Activated naive CD8-positive, alpha-beta T cell treated with anti-CD3 and anti-CD28 coated beads, Interleukin-2, amount 50 U/mL, for 24 hours (primary cell): ENCODE data around the gene SLC25A41.
"Not testable (repeated sequence)": the region's sequence is repeated elsewhere in the genome, so short reads cannot be mapped to it uniquely, and the experiment has no call there.

ENCODE experiments used
- ATAC-seq: fragments of 150-1000 bp; cut with Tn5 transposase; one replicate; pipeline ENCODE4 v1.10.0; 2021
- DNase-seq: peaks from one replicate; pipeline ENCODE4 v3.0.0; 2021
- H3K27ac Mint-ChIP-seq: one replicate; pipeline ENCODE4 v1.8.0; 2021; ENCODE audit warnings: mild to moderate bottlenecking, mixed read lengths
- H3K27me3 Mint-ChIP-seq: one replicate; pipeline ENCODE4 v1.8.0; 2021; ENCODE audit warnings: mixed read lengths
- H3K36me3 Mint-ChIP-seq: one replicate; pipeline ENCODE4 v1.8.0; 2021; ENCODE audit warnings: low read depth, mixed read lengths
- H3K4me1 Mint-ChIP-seq: one replicate; pipeline ENCODE4 v1.8.0; 2021; ENCODE audit warnings: mixed read lengths
- H3K4me3 Mint-ChIP-seq: one replicate; pipeline ENCODE4 v1.8.0; 2021; ENCODE audit warnings: mild to moderate bottlenecking, moderate library complexity, mixed read lengths
- H3K9me3 Mint-ChIP-seq: one replicate; pipeline ENCODE4 v1.8.0; 2021; ENCODE audit warnings: mixed read lengths

SLC25A41 gene

GRCh38 chr19:6452223-6452614 lies 18.7 kb upstream of the SLC25A41 start:
- no peak for DNase-seq
- ATAC-seq = no peak
- peaks cover 18% of the 10 kb centered on the region for H3K36me3 Mint-ChIP-seq
- H3K27me3 Mint-ChIP-seq = no peaks in the 10 kb centered on the region
- no peak overlapping the region for H3K27ac Mint-ChIP-seq
- no peak overlapping the region for H3K4me3 Mint-ChIP-seq
- H3K4me1 Mint-ChIP-seq = no peaks in the 10 kb centered on the region
- H3K9me3 Mint-ChIP-seq = peaks cover 12% of the 10 kb centered on the region

- Mint-ChIP-seq H3K4me3 (no peak overlapping the region), H3K27me3 (no peaks in the 10 kb centered on the region), H3K27ac (no peak overlapping the region), H3K36me3 (peaks cover 18% of the 10 kb centered on the region), H3K9me3 (peaks cover 12% of the 10 kb centered on the region), H3K4me1 (no peaks in the 10 kb centered on the region)
- DNase-seq = no peak
- no peak for ATAC-seq
These were observed 18.1 kb upstream of the SLC25A41 start for GRCh38 chr19:6451583-6452222.

GRCh38 chr19:6450166-6450565 lies 16.6 kb upstream of the SLC25A41 start:
- H3K27ac Mint-ChIP-seq = no peak overlapping the region
- H3K27me3 Mint-ChIP-seq = no peaks in the 10 kb centered on the region
- H3K36me3 Mint-ChIP-seq = peaks cover 15% of the 10 kb centered on the region
- H3K4me1 Mint-ChIP-seq = no peaks in the 10 kb centered on the region
- DNase-seq (no peak), ATAC-seq (no peak)
- peaks cover 10% of the 10 kb centered on the region for H3K9me3 Mint-ChIP-seq
- H3K4me3 Mint-ChIP-seq = no peak overlapping the region

GRCh38 chr19:6448045-6448444 lies 14.5 kb upstream of the SLC25A41 start:
- Mint-ChIP-seq H3K9me3 (no peaks in the 10 kb centered on the region), H3K27me3 (no peaks in the 10 kb centered on the region), H3K4me1 (no peaks in the 10 kb centered on the region), H3K27ac (no peak overlapping the region), H3K4me3 (no peak overlapping the region), H3K36me3 (peaks cover 3% of the 10 kb centered on the region)
- DNase-seq = no peak
- ATAC-seq = no peak

GRCh38 chr19:6446452-6446851 lies 12.9 kb upstream of the SLC25A41 start:
- Mint-ChIP-seq H3K36me3 (peaks cover 3% of the 10 kb centered on the region), H3K4me1 (no peaks in the 10 kb centered on the region), H3K27me3 (no peaks in the 10 kb centered on the region), H3K4me3 (no peak overlapping the region), H3K27ac (no peak overlapping the region), H3K9me3 (no peaks in the 10 kb centered on the region)
- ATAC-seq (no peak), DNase-seq (no peak)

GRCh38 chr19:6443986-6444385 lies 10.4 kb upstream of the SLC25A41 start:
- H3K27me3 Mint-ChIP-seq = no peaks in the 10 kb centered on the region

GRCh38 chr19:6442087-6442688 lies 8.6 kb upstream of the SLC25A41 start:
- Mint-ChIP-seq H3K27ac (no peak overlapping the region), H3K36me3 (peaks cover 3% of the 10 kb centered on the region), H3K9me3 (no peaks in the 10 kb centered on the region), H3K4me1 (no peaks in the 10 kb centered on the region), H3K27me3 (no peaks in the 10 kb centered on the region), H3K4me3 (no peak overlapping the region)
- no peak for DNase-seq
- no peak for ATAC-seq

More at GRCh38 chr19:6443986-6444385, 10.4 kb upstream of the SLC25A41 start:
- no peak for DNase-seq
- Mint-ChIP-seq H3K36me3 (peaks cover 3% of the 10 kb centered on the region), H3K4me3 (no peak overlapping the region), H3K9me3 (no peaks in the 10 kb centered on the region), H3K27ac (no peak overlapping the region), H3K4me1 (no peaks in the 10 kb centered on the region)
- no peak for ATAC-seq

GRCh38 chr19:6440905-6441304 lies 7.3 kb upstream of the SLC25A41 start:
- DNase-seq = no peak
- no peak overlapping the region for H3K27ac Mint-ChIP-seq
- H3K4me3 Mint-ChIP-seq = no peak overlapping the region
- no peaks in the 10 kb centered on the region for H3K27me3 Mint-ChIP-seq
- no peaks in the 10 kb centered on the region for H3K4me1 Mint-ChIP-seq
- H3K36me3 Mint-ChIP-seq = peaks cover 2% of the 10 kb centered on the region
- no peak for ATAC-seq
- no peaks in the 10 kb centered on the region for H3K9me3 Mint-ChIP-seq

GRCh38 chr19:6439743-6440142 lies 6.2 kb upstream of the SLC25A41 start:
- Mint-ChIP-seq H3K36me3 (no peaks in the 10 kb centered on the region), H3K27ac (no peak overlapping the region)

GRCh38 chr19:6433165-6433564 lies 398 bp downstream of the SLC25A41 start:
- Mint-ChIP-seq H3K4me3 (no peak overlapping the region), H3K9me3 (no peaks in the 10 kb centered on the region), H3K36me3 (no peaks in the 10 kb centered on the region), H3K27ac (no peak overlapping the region), H3K4me1 (peaks cover 4% of the 10 kb centered on the region), H3K27me3 (peaks cover 3% of the 10 kb centered on the region)
- DNase-seq = no peak
- ATAC-seq = no peak

More at GRCh38 chr19:6439743-6440142, 6.2 kb upstream of the SLC25A41 start:
- ATAC-seq (no peak), DNase-seq (no peak)
- H3K27me3 Mint-ChIP-seq = no peaks in the 10 kb centered on the region
- H3K4me1 Mint-ChIP-seq = no peaks in the 10 kb centered on the region
- no peaks in the 10 kb centered on the region for H3K9me3 Mint-ChIP-seq
- H3K4me3 Mint-ChIP-seq = no peak overlapping the region

- no peak for DNase-seq
- H3K9me3 Mint-ChIP-seq = no peaks in the 10 kb centered on the region
- H3K4me1 Mint-ChIP-seq = peaks cover 4% of the 10 kb centered on the region
- peaks cover 3% of the 10 kb centered on the region for H3K27me3 Mint-ChIP-seq
- no peak overlapping the region for H3K27ac Mint-ChIP-seq
- ATAC-seq = no peak
- H3K36me3 Mint-ChIP-seq = no peaks in the 10 kb centered on the region
- H3K4me3 Mint-ChIP-seq = no peak overlapping the region
These were observed 1.7 kb downstream of the SLC25A41 start for GRCh38 chr19:6431891-6432290.

- Mint-ChIP-seq H3K4me3 (peak overlapping the region; percentile 75), H3K27me3 (peaks cover 3% of the 10 kb centered on the region), H3K36me3 (no peaks in the 10 kb centered on the region), H3K27ac (no peak overlapping the region), H3K9me3 (no peaks in the 10 kb centered on the region), H3K4me1 (peaks cover 13% of the 10 kb centered on the region)
- ATAC-seq = no peak
- no peak for DNase-seq
These were observed 3.9 kb downstream of the SLC25A41 start for GRCh38 chr19:6429419-6430221.

GRCh38 chr19:6428692-6429418 lies 4.7 kb downstream of the SLC25A41 start:
- H3K27me3 Mint-ChIP-seq, H3K9me3 Mint-ChIP-seq, H3K36me3 Mint-ChIP-seq, ATAC-seq, H3K4me3 Mint-ChIP-seq, DNase-seq, H3K27ac Mint-ChIP-seq: not testable (repeated sequence)
- peaks cover 13% of the 10 kb centered on the region for H3K4me1 Mint-ChIP-seq

- Mint-ChIP-seq H3K36me3 (peaks cover 13% of the 10 kb centered on the region), H3K4me1 (peaks cover 30% of the 10 kb centered on the region), H3K4me3 (no peak overlapping the region), H3K27me3 (peaks cover 3% of the 10 kb centered on the region), H3K9me3 (no peaks in the 10 kb centered on the region), H3K27ac (no peak overlapping the region)
- ATAC-seq (no peak), DNase-seq (no peak)
These were observed 6.4 kb downstream of the SLC25A41 start for GRCh38 chr19:6427131-6427530.
